HG03139 (cell line): ENCODE data around the gene EPHX1.
"Not testable (repeated sequence)": the region's sequence is repeated elsewhere in the genome, so short reads cannot be mapped to it uniquely, and the experiment has no call there.

Source experiments
- ATAC-seq: cut with Tn5 transposase; IDR thresholded peaks from one replicate; pipeline ENCODE4 v1.9.1; 2021; ENCODE audit not compliant: unreplicated experiment

The EPHX1 gene

GRCh38 chr1:225815526-225816178, 5.7 kb downstream of the EPHX1 start:
- ATAC-seq: no peak

- ATAC-seq: no peak
These were observed 7.0 kb downstream of the EPHX1 start for GRCh38 chr1:225816643-225817538.

GRCh38 chr1:225817611-225818061, 7.7 kb downstream of the EPHX1 start:
- no peak for ATAC-seq

GRCh38 chr1:225818229-225818628, 8.3 kb downstream of the EPHX1 start:
- ATAC-seq: no peak

- no peak for ATAC-seq
These were observed 9.6 kb downstream of the EPHX1 start for GRCh38 chr1:225819346-225820192.

GRCh38 chr1:225820522-225821120, 10.7 kb downstream of the EPHX1 start:
- no peak for ATAC-seq

GRCh38 chr1:225822655-225823403, 12.9 kb downstream of the EPHX1 start:
- no peak for ATAC-seq

- ATAC-seq: no peak
These were observed 13.9 kb downstream of the EPHX1 start for GRCh38 chr1:225823811-225824261.

GRCh38 chr1:225824533-225824941, 14.6 kb downstream of the EPHX1 start:
- ATAC-seq: no peak

- no peak for ATAC-seq
These were observed 15.2 kb downstream of the EPHX1 start for GRCh38 chr1:225825078-225825477.

GRCh38 chr1:225825607-225826007, 15.7 kb downstream of the EPHX1 start:
- ATAC-seq: no peak

GRCh38 chr1:225827076-225827475, 17.2 kb downstream of the EPHX1 start:
- no peak for ATAC-seq

- ATAC-seq: no peak
These were observed 18.9 kb downstream of the EPHX1 start for GRCh38 chr1:225828706-225829345.

GRCh38 chr1:225830841-225831240, 20.9 kb downstream of the EPHX1 start:
- no peak for ATAC-seq

- ATAC-seq: no peak
These were observed 24.7 kb downstream of the EPHX1 start for GRCh38 chr1:225834417-225835329.

- ATAC-seq: no peak
These were observed 25.9 kb downstream of the EPHX1 start for GRCh38 chr1:225835856-225836255.

- not testable (repeated sequence) for ATAC-seq
These were observed 26.4 kb downstream of the EPHX1 start for GRCh38 chr1:225836296-225836695.

- no peak for ATAC-seq
These were observed 28.9 kb downstream of the EPHX1 start for GRCh38 chr1:225838793-225839192.

GRCh38 chr1:225840223-225840610, 30.3 kb downstream of the EPHX1 start:
- ATAC-seq: no peak
